MCF 10A (cell line): ENCODE results near the gene ADAM12. TPM values are rescaled to one million over a fixed set of nuclear protein-coding genes. Genes with fewer than 3 reads are reported as not detected.

ENCODE experiments used
- BruUV-seq: library from RNA; stranded (reverse); fragments of 400-500 nt; replicated peaks from 2 replicates; lab custom pipeline; 2021; lab: Mats Ljungman, UMichigan
- CTCF ChIA-PET: fragments of 300-600 bp; sonication (Branson Sonifier 250); formaldehyde crosslinking; extraction: SDS; loops from one replicate; lab custom pipeline; 2021; ENCODE audit warnings: antibody characterized with exemption, inconsistent platforms; lab: Yijun Ruan, JAX
- POLR2A ChIA-PET: fragments of 300-600, 350-650 bp; sonication (Branson Sonifier 250); formaldehyde crosslinking; extraction: SDS; loops from one replicate; lab custom pipeline; 2020; ENCODE audit warnings: antibody characterized with exemption, inconsistent platforms; lab: Yijun Ruan, JAX
- DNase-seq: peaks from one replicate; pipeline ENCODE4 v3.0.0-alpha.2; 2018; ENCODE audit not compliant: unreplicated experiment
- H3K27ac Mint-ChIP-seq: one replicate; pipeline ENCODE4 v1.8.0; 2022; ENCODE audit warnings: mild to moderate bottlenecking, low read depth, mixed read lengths; ENCODE audit not compliant: unreplicated experiment
- H3K27me3 Mint-ChIP-seq: one replicate; pipeline ENCODE4 v1.8.0; 2022; ENCODE audit warnings: mixed read lengths; ENCODE audit not compliant: insufficient read depth, unreplicated experiment
- H3K36me3 Mint-ChIP-seq: one replicate; pipeline ENCODE4 v1.8.0; 2022; ENCODE audit warnings: mild to moderate bottlenecking, moderate library complexity, mixed read lengths; ENCODE audit not compliant: insufficient read depth, unreplicated experiment
- H3K4me1 Mint-ChIP-seq: one replicate; pipeline ENCODE4 v1.8.0; 2022; ENCODE audit warnings: mixed read lengths; ENCODE audit not compliant: insufficient read depth, unreplicated experiment
- H3K4me3 Mint-ChIP-seq: one replicate; pipeline ENCODE4 v1.8.0; 2022; ENCODE audit warnings: mild to moderate bottlenecking, moderate library complexity, mixed read lengths; ENCODE audit not compliant: unreplicated experiment
- H3K9me3 Mint-ChIP-seq: one replicate; pipeline ENCODE4 v1.8.0; 2022; ENCODE audit warnings: mixed read lengths; ENCODE audit not compliant: unreplicated experiment
- CTCF ChIP-seq: fragments of 200-600 bp; IDR thresholded peaks from one replicate; pipeline ENCODE4 v1.8.0; 2022; ENCODE audit warnings: antibody characterized with exemption, mild to moderate bottlenecking; ENCODE audit not compliant: unreplicated experiment
- intact Hi-C: fragments of 100-400 bp; cut with micrococcal nuclease; formaldehyde crosslinking; loops from 2 replicates; pipeline ENCODE4 v1.14.1; 2022
- total RNA-seq: library from RNA; stranded (reverse); gene quantifications from 2 replicates; pipeline ENCODE4 v1.2.3, GENCODE V29; 2022

ADAM12 gene
- total RNA-seq, 1 experiment from 2014 or later = 2.2 TPM

- Mint-ChIP-seq H3K27me3 (no peaks in the 10 kb centered on the region), H3K36me3 (no peaks in the 10 kb centered on the region), H3K27ac (no peak overlapping the region), H3K4me1 (peaks cover 15% of the 10 kb centered on the region), H3K4me3 (no peak overlapping the region), H3K9me3 (no peaks in the 10 kb centered on the region)
- ChIA-PET POLR2A (interaction anchor here (0.6 kb wide), 1 partner anchor 53 kb away, joined by 3 read pairs; no protein-coding TSS in a partner anchor), CTCF (no interaction called here)
- no TSS peak for BruUV-seq
- DNase-seq = no peak
- no peak for TF ChIP-seq CTCF
- intact Hi-C loops = no loop called here
Observed at GRCh38 chr10:126243971-126244370, 144.3 kb downstream of the ADAM12 start.

GRCh38 chr10:126243306-126243705, 145.0 kb downstream of the ADAM12 start:
- no peak for DNase-seq
- POLR2A ChIA-PET = interaction anchor here (0.6 kb wide), 1 partner anchor 54 kb away, joined by 3 read pairs; no protein-coding TSS in a partner anchor

GRCh38 chr10:126242397-126243260, 145.6 kb downstream of the ADAM12 start:
- no peak overlapping the region for H3K4me3 Mint-ChIP-seq
- peaks cover 11% of the 10 kb centered on the region for H3K4me1 Mint-ChIP-seq
- POLR2A ChIA-PET = no interaction called here
- no peaks in the 10 kb centered on the region for H3K9me3 Mint-ChIP-seq
- H3K27me3 Mint-ChIP-seq = no peaks in the 10 kb centered on the region
- no peaks in the 10 kb centered on the region for H3K36me3 Mint-ChIP-seq
- DNase-seq = no peak
- H3K27ac Mint-ChIP-seq = no peak overlapping the region
- CTCF ChIA-PET = no interaction called here
- no TSS peak for BruUV-seq
- intact Hi-C loops = no loop called here
- TF ChIP-seq CTCF = no peak

More at GRCh38 chr10:126243306-126243705, 145.0 kb downstream of the ADAM12 start:
- CTCF ChIA-PET = no interaction called here
- no TSS peak for BruUV-seq
- Mint-ChIP-seq H3K4me3 (no peak overlapping the region), H3K4me1 (peaks cover 15% of the 10 kb centered on the region), H3K27ac (no peak overlapping the region), H3K9me3 (no peaks in the 10 kb centered on the region), H3K27me3 (no peaks in the 10 kb centered on the region), H3K36me3 (no peaks in the 10 kb centered on the region)
- TF ChIP-seq CTCF = no peak
- intact Hi-C loops = no loop called here

GRCh38 chr10:126240483-126240882, 147.8 kb downstream of the ADAM12 start:
- TF ChIP-seq CTCF = no peak
- no peaks in the 10 kb centered on the region for H3K9me3 Mint-ChIP-seq
- intact Hi-C loops = no loop called here
- H3K36me3 Mint-ChIP-seq = no peaks in the 10 kb centered on the region
- no peak overlapping the region for H3K27ac Mint-ChIP-seq
- ChIA-PET CTCF (interaction anchor here (0.5 kb wide), 1 partner anchor 79 kb away, joined by 5 read pairs; no protein-coding TSS in a partner anchor), POLR2A (no interaction called here)
- BruUV-seq = no TSS peak
- DNase-seq = no peak
- H3K27me3 Mint-ChIP-seq = no peaks in the 10 kb centered on the region
- H3K4me3 Mint-ChIP-seq = no peak overlapping the region
- no peaks in the 10 kb centered on the region for H3K4me1 Mint-ChIP-seq
